Activated T-cell treated with anti-CD3 and anti-CD28 coated beads for 1 hour (primary cell): Measurements from ENCODE around the gene RCAN1.

ENCODE experiments used
- DNase-seq: peaks from one replicate; pipeline ENCODE4 v3.0.0-alpha.2; 2020; ENCODE audit warnings: low read depth

The RCAN1 gene

DNA sequence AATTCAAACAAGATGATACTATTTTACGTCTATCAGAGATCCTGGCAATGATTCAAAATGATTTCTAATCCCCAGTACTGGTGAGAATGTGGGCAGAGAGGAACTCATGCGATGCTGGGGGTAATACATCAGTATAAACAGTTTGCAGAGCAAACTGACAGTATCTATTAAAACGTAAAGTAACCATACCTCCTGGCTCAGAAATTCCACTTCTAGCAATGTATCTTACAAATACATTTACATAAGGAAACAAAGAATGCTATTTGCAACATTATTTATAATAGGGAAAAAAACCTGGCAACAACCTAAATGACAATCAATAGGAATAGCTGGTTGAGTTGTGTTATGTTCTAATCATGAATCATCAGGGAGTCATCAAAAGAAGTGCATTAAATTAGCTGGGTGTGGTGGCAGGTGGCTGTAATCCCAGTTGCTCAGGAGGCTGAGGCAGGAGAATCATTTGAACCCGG lies 15.9 kb downstream of the RCAN1 start:
- DNase-seq = no peak

DNA sequence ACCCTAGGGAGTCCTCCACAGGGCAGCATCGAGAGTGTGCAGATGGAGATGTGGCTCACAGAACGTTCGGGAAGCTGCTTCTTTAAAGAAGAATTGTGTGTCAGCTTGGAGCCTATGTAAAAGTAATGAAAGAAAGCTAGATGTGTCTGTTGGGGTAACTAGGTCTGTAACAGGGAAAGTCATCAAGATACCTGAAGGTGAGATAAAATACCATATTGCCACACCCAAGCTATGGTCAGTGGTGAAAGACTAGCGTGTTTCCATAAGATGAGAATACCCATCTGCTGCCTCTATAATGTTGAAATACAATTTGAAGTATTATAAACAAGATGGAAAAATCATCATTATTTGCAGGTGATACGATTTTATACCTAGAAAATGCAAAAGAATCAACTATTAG lies 17.5 kb downstream of the RCAN1 start:
- no peak for DNase-seq

DNA sequence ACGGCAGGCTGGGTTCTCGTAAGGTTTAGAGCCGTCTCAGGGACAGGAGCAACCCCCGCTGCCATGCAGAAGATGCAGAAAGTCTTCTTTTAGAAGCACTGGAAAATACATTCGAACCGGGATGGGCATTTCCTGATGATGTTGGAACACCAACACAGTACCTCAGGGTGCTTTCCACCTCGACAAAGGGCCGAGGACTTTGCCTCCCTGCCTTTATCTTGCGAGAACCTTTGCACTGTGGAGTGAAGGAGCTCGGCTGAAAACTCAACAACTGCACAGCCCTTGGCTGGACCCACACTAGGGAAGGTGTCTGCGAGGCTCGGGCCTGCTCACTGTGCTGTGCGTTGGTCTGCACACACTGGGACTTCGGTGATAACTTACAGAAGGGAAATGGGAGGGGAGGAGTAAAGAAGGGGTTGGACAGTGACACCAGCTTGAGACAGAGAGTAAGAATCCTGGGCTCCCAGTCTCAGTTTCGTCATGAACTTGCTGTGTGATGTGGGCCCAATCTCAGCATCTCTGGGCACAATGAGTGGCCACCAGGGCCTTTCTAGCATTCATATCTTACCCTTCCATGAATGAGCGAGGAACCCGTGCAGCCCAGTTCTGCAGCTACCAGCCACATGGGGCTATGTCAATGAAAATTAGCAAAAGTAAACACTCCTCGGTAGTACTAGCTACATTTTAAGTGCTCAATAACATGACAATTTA lies 18.2 kb downstream of the RCAN1 start:
- DNase-seq = no peak

DNA sequence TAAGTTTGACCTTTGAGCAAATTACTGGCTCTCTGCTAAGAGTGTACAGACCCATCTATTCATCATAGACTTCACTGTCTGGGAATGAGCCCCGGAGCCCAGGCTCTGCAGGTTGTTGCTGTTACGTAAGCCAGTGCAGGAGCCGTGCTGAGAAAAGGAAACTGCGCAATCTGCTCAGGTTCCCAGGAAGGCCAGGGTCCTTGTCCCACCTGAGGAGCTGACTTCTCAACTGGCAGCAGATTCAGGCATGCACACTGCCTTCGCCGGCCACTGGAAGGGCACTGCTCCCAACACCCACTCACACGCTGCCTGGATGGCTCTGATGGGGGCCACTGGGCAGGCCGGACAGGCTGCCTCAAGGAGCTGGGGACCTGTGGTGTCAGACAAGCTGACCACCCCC lies 19.5 kb downstream of the RCAN1 start:
- no peak for DNase-seq

DNA sequence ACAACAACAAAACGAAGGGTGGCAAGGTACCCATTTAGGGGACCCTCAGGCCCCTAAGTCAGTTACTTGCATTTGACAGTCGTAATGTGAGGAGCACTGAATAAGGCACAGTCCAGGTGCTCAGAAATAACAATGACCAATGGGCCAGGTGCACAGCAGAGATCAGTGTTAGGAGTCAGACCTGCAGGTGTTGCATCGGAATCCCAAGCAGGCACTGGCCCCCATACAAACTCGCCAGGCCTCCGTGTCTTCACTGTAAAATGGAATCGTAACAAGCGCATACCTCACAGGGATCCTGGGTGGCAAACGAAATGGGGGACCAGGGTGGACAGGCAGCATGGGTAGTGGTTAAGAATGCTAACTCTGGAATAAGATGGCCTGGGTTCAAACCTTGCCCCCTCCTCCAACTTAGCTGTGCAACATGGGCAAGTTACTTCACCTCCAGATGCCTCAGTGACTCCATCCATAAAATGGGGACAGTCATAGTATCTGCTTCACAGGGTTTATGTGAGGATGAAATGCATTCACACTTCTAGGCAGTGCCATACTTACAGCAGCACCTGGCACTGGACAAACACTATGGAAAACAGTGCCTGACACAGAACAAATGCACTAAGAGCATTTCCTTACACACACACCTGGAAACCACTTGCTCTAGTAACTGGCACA lies 20.2 kb downstream of the RCAN1 start:
- DNase-seq = no peak

DNA sequence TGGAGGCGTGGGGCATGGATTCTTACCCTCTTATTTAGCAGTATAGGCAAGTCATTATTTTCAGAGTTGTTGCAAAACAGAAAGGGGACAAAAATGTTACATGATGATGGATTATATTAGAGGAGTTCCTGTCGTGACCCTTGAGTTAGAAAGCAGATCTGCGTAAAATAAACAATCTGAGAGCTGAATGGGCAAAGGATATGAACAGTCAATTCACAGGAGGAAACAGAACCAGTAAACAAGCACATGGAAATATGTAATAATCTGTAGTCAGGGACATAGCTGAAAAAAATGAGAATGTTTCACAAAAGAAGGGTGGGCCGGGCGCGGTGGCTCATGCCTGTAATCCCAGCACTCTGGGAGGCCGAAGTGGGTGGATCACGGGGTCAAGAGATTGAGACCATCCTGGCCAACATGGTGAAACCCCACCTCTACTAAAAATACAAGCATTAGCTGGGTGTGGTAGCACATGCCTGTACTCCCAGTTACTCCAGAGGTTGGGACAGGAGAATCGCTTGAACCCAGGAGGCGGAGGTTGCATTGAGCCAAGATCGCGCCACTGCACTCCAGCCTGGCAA lies 20.9 kb downstream of the RCAN1 start:
- no peak for DNase-seq

DNA sequence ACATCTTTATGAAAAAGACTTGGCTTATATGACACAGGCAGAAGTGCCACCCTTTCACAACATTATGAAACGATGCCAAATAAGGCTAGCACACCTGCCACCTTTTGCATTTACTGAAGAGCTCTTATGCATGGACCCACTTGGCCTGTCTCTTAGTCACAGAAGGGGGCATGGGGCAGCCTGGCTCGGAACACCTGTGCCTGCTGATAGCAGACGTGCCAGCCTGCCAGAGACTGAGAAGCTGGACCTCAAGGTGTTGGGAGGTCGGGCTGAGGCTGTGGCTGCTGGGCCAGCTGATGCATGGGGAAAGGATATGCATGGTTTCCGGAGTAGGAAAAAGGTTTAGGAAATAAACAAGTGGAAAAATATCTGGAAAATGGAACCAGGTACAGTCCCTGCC lies 21.5 kb downstream of the RCAN1 start:
- DNase-seq = no peak

DNA sequence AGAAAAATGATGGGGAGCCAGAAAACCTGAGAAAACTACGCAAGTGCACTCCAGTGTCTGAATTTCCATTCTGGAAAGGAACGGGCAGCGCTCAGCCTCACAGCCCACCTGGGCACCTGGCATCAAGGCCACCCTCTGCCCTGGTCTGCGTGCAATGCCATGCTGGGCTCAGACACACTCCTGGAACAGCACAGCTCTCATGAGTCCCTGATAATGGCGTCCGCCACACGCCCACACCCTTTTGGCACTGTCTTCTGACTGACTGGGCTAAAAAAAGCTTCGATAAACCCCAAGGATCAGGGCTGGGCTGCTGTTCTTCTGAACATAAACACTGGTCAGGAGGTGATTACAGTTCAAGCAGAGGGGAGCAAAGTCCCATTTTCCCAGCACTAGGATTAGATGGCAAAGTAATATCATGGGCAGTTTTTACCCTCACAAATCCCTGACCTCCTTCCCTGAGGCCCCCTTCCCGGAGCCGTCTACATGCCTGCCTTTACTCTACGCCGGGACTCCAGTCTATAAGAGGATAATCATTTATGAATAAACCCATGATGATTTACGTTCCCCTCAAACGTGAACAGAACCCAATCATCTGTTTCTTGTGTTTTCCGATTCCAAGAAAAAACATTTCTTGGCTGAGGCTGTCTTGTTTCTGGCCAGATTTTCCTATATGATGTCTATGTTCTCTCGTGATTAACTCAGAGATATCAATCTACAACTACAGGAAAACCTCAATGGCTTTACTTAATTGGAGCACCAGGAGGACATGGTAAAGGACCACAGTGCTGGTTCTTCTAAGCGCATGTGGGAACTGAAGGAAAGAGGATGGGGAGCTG lies 22.6 kb downstream of the RCAN1 start:
- DNase-seq = no peak

DNA sequence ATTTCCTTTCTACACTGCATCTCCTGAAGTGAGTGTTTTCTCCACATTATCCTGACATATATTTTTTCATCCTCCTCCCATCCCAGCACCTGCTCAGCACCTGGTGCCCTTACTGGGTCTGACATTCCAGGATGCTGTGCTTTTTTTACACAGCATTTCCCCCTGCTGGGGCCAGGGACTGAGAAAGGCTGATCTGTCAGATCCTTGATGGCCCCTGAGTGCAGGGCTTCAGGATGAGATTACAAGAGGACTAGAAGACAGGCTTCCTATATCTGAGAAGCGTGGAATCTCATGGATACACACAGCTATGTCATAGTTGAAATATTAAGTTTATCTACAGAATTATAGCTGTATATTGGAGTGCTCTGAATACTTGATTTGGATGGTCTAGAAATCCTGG lies 24.4 kb downstream of the RCAN1 start:
- DNase-seq = no peak

DNA sequence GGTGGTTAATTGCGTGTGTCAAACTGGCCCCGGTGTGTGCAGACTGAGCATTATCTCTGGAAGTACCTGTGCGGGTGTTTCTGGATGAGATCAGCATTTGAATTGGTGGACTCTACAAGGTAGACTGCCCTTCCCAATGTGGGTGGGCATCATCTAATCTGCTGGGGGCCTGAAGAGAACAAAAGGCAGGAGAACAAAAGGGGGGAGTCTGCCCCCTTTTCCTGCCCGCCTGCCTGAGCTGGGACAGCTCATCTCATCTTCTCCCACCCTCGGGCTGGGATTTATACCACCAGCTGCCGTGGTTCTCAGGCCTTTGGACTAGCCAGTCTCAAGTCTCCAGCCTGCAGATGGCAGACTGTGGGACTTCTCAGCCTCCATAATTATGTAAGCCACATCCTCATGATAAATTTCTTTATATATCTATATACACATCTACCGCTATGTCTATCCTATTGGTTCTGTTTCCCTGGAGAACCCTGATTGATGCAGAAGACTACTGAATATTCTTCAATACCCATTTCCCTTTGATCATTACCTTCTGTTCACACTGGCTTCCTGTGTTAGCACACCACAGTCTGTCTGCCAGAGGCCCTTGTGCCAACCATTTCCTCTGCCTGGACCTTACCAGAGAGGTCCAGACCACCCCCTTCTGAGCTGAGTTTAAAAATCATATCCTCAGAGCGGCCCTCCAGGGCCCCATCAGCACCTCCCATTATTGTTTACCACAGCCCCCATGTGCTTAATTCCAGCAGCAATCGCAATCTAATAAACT lies 25.2 kb downstream of the RCAN1 start:
- DNase-seq = no peak

DNA sequence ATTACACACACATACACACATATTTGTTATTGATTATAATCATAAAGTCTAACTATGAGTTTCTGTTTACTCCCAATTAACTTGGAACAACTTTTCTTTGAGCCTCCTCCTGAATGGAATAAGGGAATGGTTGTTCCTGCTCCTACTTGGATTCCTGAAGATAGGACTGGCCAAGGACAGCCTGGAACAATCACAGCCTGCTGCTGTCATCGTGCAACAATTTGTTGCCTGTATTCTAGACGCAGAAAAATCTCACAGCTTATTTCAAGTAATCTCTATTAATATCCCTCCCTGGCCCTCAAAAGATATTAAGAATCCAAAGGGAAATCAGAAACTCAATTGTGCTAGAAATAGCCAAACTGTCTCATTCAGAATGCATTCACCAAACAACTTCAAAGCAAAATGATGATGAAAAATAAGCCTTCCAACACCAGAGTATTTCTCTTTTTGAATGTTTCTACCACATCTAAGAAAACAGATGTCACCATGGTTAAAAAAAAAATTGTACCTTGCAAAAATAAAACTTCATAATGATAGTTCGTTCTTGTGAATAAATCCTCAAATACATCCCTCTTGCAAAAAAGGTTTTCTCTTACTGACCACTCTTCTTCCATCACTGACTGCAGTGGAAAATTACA lies 30.9 kb downstream of the RCAN1 start:
- DNase-seq = no peak

DNA sequence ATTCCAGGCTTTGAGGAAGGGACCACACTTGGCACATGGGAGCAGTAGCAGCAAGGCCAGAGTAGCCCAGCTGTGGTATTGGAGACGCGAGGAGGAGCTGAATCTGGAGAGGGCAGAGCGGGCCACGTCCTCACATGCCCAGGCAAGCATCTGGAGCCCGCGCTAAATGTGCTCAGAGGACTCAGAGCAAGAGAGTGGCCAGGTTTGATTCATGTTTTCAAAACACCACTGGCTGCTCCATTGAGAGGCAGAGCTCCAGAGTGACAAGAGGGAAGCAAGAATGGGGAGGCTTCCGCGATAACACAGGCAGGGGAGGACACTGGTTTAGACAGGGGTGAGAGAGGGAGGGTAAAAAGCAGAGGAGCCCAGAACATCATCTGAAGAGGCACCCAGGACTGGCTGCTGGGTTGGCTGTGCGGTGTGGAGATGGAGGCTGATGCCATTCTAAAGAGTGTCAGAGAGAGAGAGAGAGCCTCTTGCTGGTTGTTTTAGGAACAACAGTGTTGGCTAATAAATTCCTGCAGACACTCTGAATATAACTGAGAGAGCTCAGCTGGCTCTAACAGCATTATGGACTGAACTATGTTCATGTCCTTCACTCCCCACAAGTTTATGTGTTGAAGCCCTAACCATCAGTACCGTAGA lies 32.3 kb downstream of the RCAN1 start:
- DNase-seq = no peak

DNA sequence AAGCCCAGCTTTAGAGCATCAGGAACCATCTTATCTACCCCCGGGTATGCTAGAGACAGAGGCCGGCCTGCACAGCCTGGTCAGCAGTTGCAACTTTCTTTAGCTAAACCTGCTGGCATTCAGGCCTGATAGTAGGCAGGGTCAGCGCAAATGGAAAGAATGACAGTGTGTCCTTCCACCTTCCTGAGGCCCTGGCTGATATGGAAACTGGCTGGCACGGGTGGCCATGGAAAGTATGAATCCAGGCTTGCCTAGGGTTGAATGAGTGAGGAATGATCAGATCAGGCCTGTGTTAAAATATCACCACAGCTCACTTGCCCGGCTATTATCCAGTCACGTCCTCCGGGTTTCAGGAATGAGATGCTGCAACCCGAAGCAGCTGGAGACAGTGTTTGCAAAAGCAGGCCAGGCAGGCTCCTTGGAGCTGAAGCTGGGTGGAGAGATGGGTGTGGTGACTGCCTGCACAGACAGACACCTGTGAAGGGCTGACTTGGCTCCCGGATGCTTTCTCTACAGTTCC lies 34.7 kb downstream of the RCAN1 start:
- no peak for DNase-seq

DNA sequence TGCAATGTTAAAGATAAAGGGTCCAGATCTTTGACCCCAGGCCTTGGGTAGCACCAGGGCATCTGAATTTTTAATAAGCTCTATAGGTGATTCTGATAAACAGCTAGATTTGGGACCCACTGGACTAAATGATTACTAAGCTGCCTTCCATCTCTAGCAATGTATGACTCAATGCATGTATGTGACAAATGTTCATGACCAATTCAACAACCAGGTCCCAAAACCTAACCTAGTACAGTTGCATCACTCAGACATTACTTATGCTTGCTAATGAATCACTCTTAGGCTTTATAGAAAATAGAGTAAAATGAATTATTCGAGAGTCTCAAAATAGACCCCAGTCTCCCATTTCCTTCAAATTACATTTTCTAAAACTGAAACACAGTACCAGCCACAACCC lies 35.5 kb downstream of the RCAN1 start:
- DNase-seq = no peak

DNA sequence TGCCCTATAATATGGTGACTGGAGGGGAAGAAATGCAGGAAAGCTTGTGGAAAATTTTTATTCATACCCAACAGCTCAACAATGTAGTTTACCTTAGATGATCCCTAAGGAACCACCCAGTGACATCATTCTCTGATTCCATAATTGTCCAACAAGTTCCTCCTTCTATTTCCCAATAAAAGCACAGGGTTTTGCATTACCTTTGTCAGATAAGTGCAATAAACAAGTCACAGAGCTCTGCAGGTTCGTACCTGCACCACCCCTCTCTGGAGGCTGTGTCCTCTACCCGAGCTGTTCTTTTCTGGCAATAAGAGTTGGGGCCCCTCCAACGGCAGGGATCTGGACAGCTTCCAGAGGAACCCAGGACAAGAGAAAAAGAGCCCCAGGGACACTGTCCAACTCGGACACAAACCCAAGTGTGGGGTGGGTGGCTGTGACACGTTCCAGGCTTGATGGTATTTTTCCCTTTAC lies 38.8 kb downstream of the RCAN1 start:
- DNase-seq = no peak

DNA sequence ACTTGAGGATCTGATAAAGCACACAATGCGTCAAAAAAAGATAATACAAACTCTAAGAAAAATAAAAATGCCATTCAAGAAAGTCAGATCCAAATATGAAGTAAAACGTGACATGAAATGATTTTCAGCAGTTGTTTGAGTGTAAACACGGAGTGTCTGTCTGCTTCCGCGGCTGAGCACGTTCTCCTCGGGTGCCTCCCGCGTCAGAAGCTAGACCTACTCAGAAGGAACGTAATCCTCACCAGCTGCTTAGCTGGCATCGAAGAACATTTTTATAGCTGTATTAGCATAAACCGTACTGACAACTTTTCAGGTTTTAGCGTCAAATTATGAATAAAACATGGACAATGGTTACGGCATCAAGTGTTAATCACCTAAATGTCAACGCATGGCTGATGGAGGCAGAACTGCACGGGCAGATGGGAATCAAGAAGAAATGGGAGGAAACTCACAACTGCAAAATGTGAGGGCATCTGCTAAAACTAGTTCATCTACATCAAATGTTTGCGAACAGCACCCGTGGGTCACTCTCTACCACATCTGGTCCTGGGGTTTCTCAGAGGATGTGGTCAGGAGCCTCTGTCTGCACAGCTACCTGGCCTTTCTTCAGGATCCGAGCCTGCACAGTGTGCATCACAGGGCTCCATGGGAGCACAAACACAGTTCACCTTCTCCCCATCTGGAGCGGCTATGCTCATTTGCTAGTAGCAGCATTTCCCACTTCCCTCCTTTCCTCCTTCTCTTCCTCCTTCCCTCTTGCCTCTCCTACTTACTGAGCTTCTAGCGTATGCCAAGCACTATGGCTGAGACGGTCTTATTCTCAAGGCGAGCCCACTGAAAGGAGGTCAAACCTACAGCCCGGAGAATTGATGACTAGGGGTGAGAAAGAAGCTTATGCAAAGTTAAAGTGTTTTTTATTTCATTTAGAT lies 40.0 kb downstream of the RCAN1 start:
- DNase-seq = no peak

DNA sequence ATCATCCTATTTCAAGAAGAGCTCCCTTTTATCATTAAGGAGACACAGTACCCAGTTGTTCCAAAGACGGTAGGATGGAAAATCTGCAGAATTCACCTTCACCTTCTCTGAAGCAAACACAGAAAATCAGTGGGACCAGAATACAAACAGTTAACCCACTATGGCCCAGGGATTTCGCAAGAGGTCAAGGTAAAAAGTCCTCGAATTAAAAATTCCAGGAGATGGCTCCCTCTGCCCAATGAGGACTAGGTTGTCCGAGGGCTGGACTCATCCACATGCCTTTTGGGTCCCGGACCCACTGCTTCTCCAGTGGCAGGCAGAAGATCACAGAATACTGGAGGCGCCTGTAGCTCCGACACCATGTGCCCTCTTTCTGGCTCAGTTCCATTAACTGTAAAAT lies 42.9 kb downstream of the RCAN1 start:
- DNase-seq = no peak

DNA sequence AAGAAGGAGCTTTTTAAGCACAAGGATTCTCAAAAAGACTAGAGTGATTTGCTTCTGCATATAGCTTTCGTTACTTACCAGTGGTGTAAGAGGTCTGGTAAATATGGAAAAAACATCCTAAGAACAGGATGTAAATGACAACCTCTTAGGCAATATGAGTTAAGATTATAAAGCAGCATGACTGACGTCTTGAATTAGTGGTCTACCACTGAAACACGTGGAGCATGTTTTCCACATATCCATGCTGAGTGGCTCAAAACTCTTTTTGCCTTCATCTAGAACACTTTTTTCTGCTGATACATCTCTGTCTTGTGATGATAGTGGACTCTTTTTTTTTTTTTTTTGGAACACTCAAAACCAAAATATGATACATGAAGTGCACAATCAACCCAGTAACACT lies 44.6 kb downstream of the RCAN1 start:
- no peak for DNase-seq

DNA sequence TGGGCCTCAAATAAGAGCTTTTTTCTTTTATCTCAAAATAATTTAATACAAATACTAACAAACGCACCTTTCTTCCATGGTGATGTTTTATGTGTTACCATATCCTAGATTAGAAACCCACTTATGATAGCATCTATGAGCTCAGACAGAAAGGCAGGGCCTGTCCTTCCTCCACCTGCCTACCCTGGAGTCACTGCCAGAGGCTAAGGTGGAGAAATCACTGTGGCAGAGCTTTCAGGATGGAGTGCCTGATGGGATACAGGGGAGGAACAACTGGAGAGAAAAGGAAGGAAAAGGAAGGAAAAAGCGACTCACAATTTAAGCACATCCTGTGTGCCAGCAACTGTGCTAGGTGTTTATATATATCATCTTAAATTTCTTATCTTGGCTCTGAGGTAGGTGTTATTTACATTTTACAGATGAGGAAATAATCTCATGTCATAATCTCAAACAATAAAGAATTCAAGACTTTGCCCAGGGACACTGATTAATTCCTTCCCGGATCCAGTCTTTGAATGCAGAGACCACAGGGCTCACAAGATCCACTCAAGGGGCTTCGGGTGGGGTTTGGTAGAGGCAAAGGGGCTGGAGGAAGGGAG lies 45.4 kb downstream of the RCAN1 start:
- no peak for DNase-seq
